CD14-positive monocyte (primary cell): Measurements from ENCODE around the gene TXLNA. TPM values are rescaled to one million over a fixed set of nuclear protein-coding genes. Genes with fewer than 3 reads are reported as not detected.

ENCODE experiments used
- DNase-seq, 3 donors: peaks; one replicate each; pipeline ENCODE4 v3.0.0-alpha.2; 2011 to 2022
- H2AFZ ChIP-seq: 2 replicates; pipeline ENCODE4 v1.6.0; 2012; ENCODE audit warnings: mild to moderate bottlenecking, low read depth, low read length, inconsistent platforms; ENCODE audit not compliant: insufficient read depth, poor library complexity, severe bottlenecking
- H3K27ac ChIP-seq, 2 donors: 1 replicate in 1 of 2; 2 replicates in 1 of 2; pipeline ENCODE4 v1.5.1; 2012 to 2013; ENCODE audit warnings: low read length in 2 of 2, control low read depth in 1 of 2, inconsistent platforms in 1 of 2, low read depth in 1 of 2, mild to moderate bottlenecking in 1 of 2
- H3K27me3 ChIP-seq, 2 donors: one replicate each; pipeline versions ENCODE4 v1.6.0 to v1.6.1; 2011 to 2013; ENCODE audit warnings: low read length in 2 of 2; ENCODE audit not compliant: control insufficient read depth in 2 of 2, insufficient read depth in 2 of 2
- H3K36me3 ChIP-seq, 2 donors: replicated peaks in 1 of 2; 1 replicate in 1 of 2; 2 replicates in 1 of 2; pipeline versions ENCODE4 v1.5.1 to v1.6.1; 2012 to 2013; ENCODE audit warnings: low read length in 2 of 2, control low read depth in 1 of 2, inconsistent platforms in 1 of 2, mild to moderate bottlenecking in 1 of 2; ENCODE audit not compliant: insufficient read depth in 2 of 2, control insufficient read depth in 1 of 2
- H3K4me1 ChIP-seq, 2 donors: 1 replicate in 1 of 2; 2 replicates in 1 of 2; pipeline versions ENCODE4 v1.5.1 to v1.6.1; 2012 to 2013; ENCODE audit warnings: low read length in 2 of 2, control low read depth in 1 of 2, inconsistent platforms in 1 of 2, mild to moderate bottlenecking in 1 of 2, moderate library complexity in 1 of 2; ENCODE audit not compliant: insufficient read depth in 2 of 2, control insufficient read depth in 1 of 2
- H3K4me2 ChIP-seq: replicated peaks from 2 replicates; pipeline ENCODE3; 2012; ENCODE audit warnings: low read length, moderate library complexity, mild to moderate bottlenecking; ENCODE audit not compliant: poor library complexity, severe bottlenecking; ENCODE audit errors: extremely low read depth
- H3K4me3 ChIP-seq, 3 experiments: fragments of 200-600 bp in 1 of 3; sonication (generic) in 1 of 3; replicated peaks in 1 of 3; 1 replicate in 2 of 3; 2 replicates in 1 of 3; pipeline ENCODE4 v1.5.1; 2011 to 2013; ENCODE audit warnings: low read length in 3 of 3, mild to moderate bottlenecking in 3 of 3, control low read depth in 2 of 3, low read depth in 2 of 3, inconsistent platforms in 1 of 3, moderate library complexity in 1 of 3
- H3K79me2 ChIP-seq: 2 replicates; pipeline ENCODE4 v1.6.0; 2012; ENCODE audit warnings: mild to moderate bottlenecking, control low read depth, inconsistent platforms, low read length, moderate library complexity; ENCODE audit not compliant: insufficient read depth
- H3K9ac ChIP-seq: 2 replicates; pipeline ENCODE4 v1.6.0; 2017; ENCODE audit warnings: low read length, mild to moderate bottlenecking; ENCODE audit not compliant: insufficient read depth, poor library complexity, severe bottlenecking
- H3K9me3 ChIP-seq, 2 donors: replicated peaks in 1 of 2; 1 replicate in 1 of 2; 2 replicates in 1 of 2; pipeline versions ENCODE4 v1.5.1 to v1.6.1; 2012 to 2013; ENCODE audit warnings: low read length in 2 of 2, control low read depth in 1 of 2; ENCODE audit not compliant: control insufficient read depth in 1 of 2, insufficient read depth in 1 of 2
- H4K20me1 ChIP-seq: 2 replicates; pipeline ENCODE4 v1.6.0; 2012; ENCODE audit warnings: mild to moderate bottlenecking, low read length, control low read depth, moderate library complexity; ENCODE audit not compliant: insufficient read depth
- H3K27ac Mint-ChIP-seq, 7 donors: one replicate each; pipeline ENCODE4 v1.8.0; 2020; ENCODE audit warnings: mild to moderate bottlenecking in 7 of 7, mixed read lengths in 7 of 7, moderate library complexity in 6 of 7, inconsistent platforms in 2 of 7
- H3K27me3 Mint-ChIP-seq, 3 donors: one replicate each; pipeline ENCODE4 v1.8.0; 2021 to 2022; ENCODE audit warnings: low read depth in 3 of 3, mild to moderate bottlenecking in 3 of 3, mixed read lengths in 3 of 3, moderate library complexity in 3 of 3, inconsistent platforms in 1 of 3
- H3K36me3 Mint-ChIP-seq, 2 donors: one replicate each; pipeline ENCODE4 v1.8.0; 2020; ENCODE audit warnings: mixed read lengths in 2 of 2, inconsistent platforms in 1 of 2, mild to moderate bottlenecking in 1 of 2
- H3K4me1 Mint-ChIP-seq: one replicate; pipeline ENCODE4 v1.8.0; 2020; ENCODE audit warnings: mild to moderate bottlenecking, mixed read lengths
- H3K4me3 Mint-ChIP-seq, 2 donors: one replicate each; pipeline ENCODE4 v1.8.0; 2020; ENCODE audit warnings: mild to moderate bottlenecking in 2 of 2, mixed read lengths in 2 of 2, moderate library complexity in 1 of 2
- H3K9me3 Mint-ChIP-seq, 7 donors: one replicate each; pipeline ENCODE4 v1.8.0; 2020 to 2022; ENCODE audit warnings: mixed read lengths in 7 of 7, mild to moderate bottlenecking in 6 of 7, moderate library complexity in 6 of 7, inconsistent platforms in 2 of 7
- CTCF ChIP-seq: fragments of 200-600 bp; IDR thresholded peaks from one replicate; pipeline ENCODE4 v1.8.0; 2022; ENCODE audit warnings: antibody characterized with exemption, mild to moderate bottlenecking
- WGBS: methylation state at CpG from one replicate; pipeline ENCODE4 v1.1.5; 2013; ENCODE audit warnings: missing lambda C conversion rate; ENCODE audit not compliant: insufficient coverage; 5-methylcytosine and 5-hydroxymethylcytosine counted together
- intact Hi-C, 2 donors: fragments of 100-400 bp; cut with micrococcal nuclease; formaldehyde crosslinking; loops; one replicate each; pipeline versions ENCODE4 v1.15.0 to v1.15.1; 2023
- polyA plus RNA-seq, 3 donors: library from polyadenylated mRNA; depleted of rRNA in 1 of 3; unstranded in 2 of 3; stranded (reverse) in 1 of 3; fragments of 300-500 nt in 2 of 3; fragments of >200 nt in 1 of 3; fragmentation: Illumina TruSeq in 2 of 3; gene quantifications; 1 replicate in 2 of 3; 2 replicates in 1 of 3; pipeline ENCODE4 v1.2.3, GENCODE V29; 2012 to 2021

Gene TXLNA
- polyA plus RNA-seq, 3 donors: 12.3 to 15.3 (median 14.4) TPM

- Mint-ChIP-seq H3K27me3 (peaks cover 0 to under 1% (median 0%) of the 10 kb centered on the region in 3 donors), H3K4me1 (no peaks in the 10 kb centered on the region), H3K27ac (peak overlapping the region in 3 of 7 donors; percentile 7 to 35 (median 22)), H3K4me3 (no peak overlapping the region), H3K36me3 (peaks cover 38 to 49% of the 10 kb centered on the region in 2 donors), H3K9me3 (no peaks in the 10 kb centered on the region)
- H3K27ac ChIP-seq: no peak overlapping the region
- no peak overlapping the region for H3K4me2 ChIP-seq
- no peak overlapping the region for H3K4me3 ChIP-seq
- TF ChIP-seq CTCF: no peak
- H3K27me3 ChIP-seq: no peaks in the 10 kb centered on the region
- no peak overlapping the region for H3K9ac ChIP-seq
- H2AFZ ChIP-seq: no peak overlapping the region
- H4K20me1 ChIP-seq: no peaks in the 10 kb centered on the region
- H3K36me3 ChIP-seq: peaks cover 39 to 46% of the 10 kb centered on the region in 2 donors
- no peaks in the 10 kb centered on the region for H3K79me2 ChIP-seq
- H3K9me3 ChIP-seq: no peaks in the 10 kb centered on the region
- intact Hi-C loops: no loop called here
- H3K4me1 ChIP-seq: no peaks in the 10 kb centered on the region
- DNase-seq: no peak
- 97% methylated on average over 4 of the region's 8 CpGs for WGBS
These were observed 53.3 kb downstream of the TXLNA start for GRCh38 chr1:32232558-32233304.

DNA sequence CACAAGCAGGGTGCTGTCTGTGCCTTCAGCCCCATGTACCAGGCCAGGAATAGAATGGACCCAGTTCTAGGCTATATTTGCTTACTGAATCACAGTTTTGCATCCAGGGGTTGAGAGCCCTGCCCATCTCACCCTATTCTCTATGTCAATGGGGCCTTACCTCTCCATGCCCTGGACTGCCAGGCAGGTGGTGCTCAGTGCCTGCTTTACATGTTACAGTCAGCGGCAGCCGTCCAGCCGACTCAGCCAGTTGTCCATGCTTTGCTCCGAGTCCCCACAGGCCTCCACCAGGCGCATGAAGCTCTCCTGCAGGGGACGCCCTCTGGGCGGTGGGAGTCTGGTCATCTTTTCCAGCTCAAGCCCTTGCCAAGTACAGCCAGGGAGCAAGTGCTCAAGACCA, 55.3 kb downstream of the TXLNA start:
- Mint-ChIP-seq H3K4me3 (no peak overlapping the region), H3K36me3 (peaks cover 22 to 28% of the 10 kb centered on the region in 2 donors), H3K9me3 (no peaks in the 10 kb centered on the region), H3K27me3 (peaks cover 7 to 9% (median 7%) of the 10 kb centered on the region in 3 donors), H3K4me1 (no peaks in the 10 kb centered on the region), H3K27ac (no peak overlapping the region)
- H3K4me2 ChIP-seq: no peak overlapping the region
- no peak overlapping the region for H3K4me3 ChIP-seq
- peaks cover 0 to 10% of the 10 kb centered on the region in 2 donors for H3K27me3 ChIP-seq
- no peak overlapping the region for H3K27ac ChIP-seq
- H3K9ac ChIP-seq: no peak overlapping the region
- no peaks in the 10 kb centered on the region for H4K20me1 ChIP-seq
- H3K4me1 ChIP-seq: no peaks in the 10 kb centered on the region
- no peaks in the 10 kb centered on the region for H3K9me3 ChIP-seq
- WGBS: 97% methylated on average over 7 of the region's 7 CpGs
- DNase-seq: no peak
- peaks cover 21 to 26% of the 10 kb centered on the region in 2 donors for H3K36me3 ChIP-seq
- no peaks in the 10 kb centered on the region for H3K79me2 ChIP-seq
- intact Hi-C loops: no loop called here
- H2AFZ ChIP-seq: no peak overlapping the region
- TF ChIP-seq CTCF: no peak
